ENCODE data around the gene CAMTA1. TPM values are rescaled to one million over a fixed set of nuclear protein-coding genes. Genes with fewer than 3 reads are reported as not detected.
A peak's percentile ranks its signal among the peaks of the same experiment; 100 is the strongest.

Gene CAMTA1
- polyA plus RNA-seq, 3 donors from 2014 or later = 52.7 to 89.0 (median 71.0) TPM

- no peak overlapping the region for H3K4me3 Mint-ChIP-seq
- H3K4me1 Mint-ChIP-seq = no peaks in the 10 kb centered on the region
- no peak for DNase-seq
- H3K36me3 Mint-ChIP-seq = no peaks in the 10 kb centered on the region
- H3K9me3 Mint-ChIP-seq = no peaks in the 10 kb centered on the region
- peaks cover 4 to 16% (median 10%) of the 10 kb centered on the region in 3 donors for H3K27me3 Mint-ChIP-seq (ENCODE audit: low read depth in 3 of 3)
- no peak overlapping the region for H3K27ac Mint-ChIP-seq
Observed at GRCh38 chr1:7617826-7618225, 832.6 kb downstream of the CAMTA1 start.

DNA sequence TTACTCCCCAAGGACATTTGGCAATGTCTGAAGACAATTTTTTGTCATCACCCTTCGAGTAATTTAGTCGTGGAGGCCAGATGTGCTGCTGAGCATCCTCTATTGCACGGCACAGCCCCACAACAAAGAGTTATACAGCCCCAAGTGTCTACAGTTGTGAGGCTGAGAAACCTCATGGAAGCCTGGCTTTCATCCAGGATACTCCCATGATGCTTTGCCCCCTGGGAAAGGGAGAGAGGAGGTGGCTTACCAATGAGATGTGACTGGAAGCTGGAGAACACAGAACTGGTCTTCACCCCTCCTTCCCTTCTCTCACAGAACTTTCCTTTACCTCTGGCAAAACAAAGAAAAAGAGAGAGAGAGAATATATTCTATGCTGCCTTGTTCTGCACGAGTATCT, 834.9 kb downstream of the CAMTA1 start:
- Mint-ChIP-seq H3K27me3 (ENCODE audit: low read depth in 3 of 3) (peaks cover 4 to 21% (median 6%) of the 10 kb centered on the region in 3 donors), H3K36me3 (no peaks in the 10 kb centered on the region), H3K9me3 (no peaks in the 10 kb centered on the region), H3K4me1 (no peaks in the 10 kb centered on the region), H3K4me3 (no peak overlapping the region), H3K27ac (no peak overlapping the region)
- no peak for DNase-seq

- H3K36me3 Mint-ChIP-seq = no peaks in the 10 kb centered on the region
Observed at GRCh38 chr1:7621334-7622219, 836.3 kb downstream of the CAMTA1 start.

DNA sequence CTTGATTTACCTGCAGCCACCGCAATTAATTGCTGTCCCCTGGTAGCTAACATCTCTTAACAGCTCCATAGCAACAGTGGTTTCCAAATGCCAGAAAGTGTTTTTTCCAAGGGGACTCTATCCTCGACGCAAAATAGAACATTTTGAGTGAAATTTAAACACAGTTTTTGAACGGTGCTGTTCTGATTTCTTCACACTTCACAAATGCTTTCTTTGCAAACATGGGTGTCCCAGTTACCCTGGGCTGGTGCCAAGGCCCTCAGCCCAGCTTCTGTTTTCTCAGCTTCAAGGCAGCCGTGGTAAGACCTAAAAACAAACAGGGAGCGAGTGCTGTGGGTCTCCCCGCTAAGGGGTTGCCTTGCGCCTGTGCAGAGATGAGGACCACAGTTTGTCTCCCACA, 838.6 kb downstream of the CAMTA1 start:
- no peaks in the 10 kb centered on the region for H3K9me3 Mint-ChIP-seq
- H3K4me3 Mint-ChIP-seq = no peak overlapping the region
- H3K27ac Mint-ChIP-seq = no peak overlapping the region
- peaks cover 3 to 22% (median 5%) of the 10 kb centered on the region in 3 donors for H3K27me3 Mint-ChIP-seq (ENCODE audit: low read depth in 3 of 3)
- no peaks in the 10 kb centered on the region for H3K4me1 Mint-ChIP-seq
- no peaks in the 10 kb centered on the region for H3K36me3 Mint-ChIP-seq
- no peak for DNase-seq

More at GRCh38 chr1:7621334-7622219, 836.3 kb downstream of the CAMTA1 start:
- Mint-ChIP-seq H3K27ac (no peak overlapping the region), H3K4me1 (no peaks in the 10 kb centered on the region), H3K27me3 (ENCODE audit: low read depth in 3 of 3) (peaks cover 4 to 20% (median 5%) of the 10 kb centered on the region in 3 donors), H3K4me3 (no peak overlapping the region), H3K9me3 (no peaks in the 10 kb centered on the region)
- DNase-seq = no peak

- Mint-ChIP-seq H3K4me1 (no peaks in the 10 kb centered on the region), H3K27me3 (ENCODE audit: low read depth in 3 of 3) (peaks cover 2 to 22% (median 3%) of the 10 kb centered on the region in 3 donors), H3K36me3 (no peaks in the 10 kb centered on the region), H3K27ac (no peak overlapping the region), H3K9me3 (no peaks in the 10 kb centered on the region), H3K4me3 (no peak overlapping the region)
- no peak for DNase-seq
Observed at GRCh38 chr1:7624791-7625355, 839.6 kb downstream of the CAMTA1 start.

DNA sequence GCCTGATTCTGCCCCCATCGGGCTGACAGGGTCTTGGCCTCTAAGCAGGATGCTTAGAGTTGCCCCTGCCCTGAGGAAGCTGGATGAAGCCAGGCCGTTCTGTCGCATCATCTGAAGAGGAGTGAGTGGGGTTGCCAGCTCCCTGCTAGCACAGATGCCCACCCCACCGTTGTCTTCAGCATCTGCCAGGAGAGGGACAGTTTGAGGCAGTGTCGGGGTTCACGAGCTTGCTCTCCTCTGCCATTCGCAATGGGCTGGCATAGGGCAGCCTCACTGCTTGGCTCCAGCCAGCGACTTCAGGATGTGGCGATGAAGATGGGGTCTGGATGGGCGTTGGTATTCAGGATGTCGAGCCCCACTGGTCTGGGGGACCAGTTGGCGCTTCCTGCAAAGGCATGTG, 840.1 kb downstream of the CAMTA1 start:
- Mint-ChIP-seq H3K36me3 (no peaks in the 10 kb centered on the region), H3K27ac (no peak overlapping the region), H3K27me3 (ENCODE audit: low read depth in 3 of 3) (peaks cover 0 to 22% (median 3%) of the 10 kb centered on the region in 3 donors), H3K4me1 (no peaks in the 10 kb centered on the region), H3K9me3 (no peaks in the 10 kb centered on the region), H3K4me3 (no peak overlapping the region)
- DNase-seq = no peak

GRCh38 chr1:7628273-7628672, 843.0 kb downstream of the CAMTA1 start:
- no peak for DNase-seq
- H3K27ac Mint-ChIP-seq = no peak overlapping the region
- no peaks in the 10 kb centered on the region for H3K4me1 Mint-ChIP-seq
- H3K36me3 Mint-ChIP-seq = no peaks in the 10 kb centered on the region
- peaks cover 0 to 8% (median 2%) of the 10 kb centered on the region in 3 donors for H3K27me3 Mint-ChIP-seq (ENCODE audit: low read depth in 3 of 3)
- no peaks in the 10 kb centered on the region for H3K9me3 Mint-ChIP-seq
- H3K4me3 Mint-ChIP-seq = no peak overlapping the region

- H3K9me3 Mint-ChIP-seq = no peaks in the 10 kb centered on the region
- no peaks in the 10 kb centered on the region for H3K36me3 Mint-ChIP-seq
- H3K4me1 Mint-ChIP-seq = no peaks in the 10 kb centered on the region
- no peak overlapping the region for H3K27ac Mint-ChIP-seq
- no peak overlapping the region for H3K4me3 Mint-ChIP-seq
- DNase-seq = no peak
- H3K27me3 Mint-ChIP-seq (ENCODE audit: low read depth in 3 of 3) = peaks cover 0 to 10% (median 2%) of the 10 kb centered on the region in 3 donors
Observed at GRCh38 chr1:7629011-7629410, 843.8 kb downstream of the CAMTA1 start.

DNA sequence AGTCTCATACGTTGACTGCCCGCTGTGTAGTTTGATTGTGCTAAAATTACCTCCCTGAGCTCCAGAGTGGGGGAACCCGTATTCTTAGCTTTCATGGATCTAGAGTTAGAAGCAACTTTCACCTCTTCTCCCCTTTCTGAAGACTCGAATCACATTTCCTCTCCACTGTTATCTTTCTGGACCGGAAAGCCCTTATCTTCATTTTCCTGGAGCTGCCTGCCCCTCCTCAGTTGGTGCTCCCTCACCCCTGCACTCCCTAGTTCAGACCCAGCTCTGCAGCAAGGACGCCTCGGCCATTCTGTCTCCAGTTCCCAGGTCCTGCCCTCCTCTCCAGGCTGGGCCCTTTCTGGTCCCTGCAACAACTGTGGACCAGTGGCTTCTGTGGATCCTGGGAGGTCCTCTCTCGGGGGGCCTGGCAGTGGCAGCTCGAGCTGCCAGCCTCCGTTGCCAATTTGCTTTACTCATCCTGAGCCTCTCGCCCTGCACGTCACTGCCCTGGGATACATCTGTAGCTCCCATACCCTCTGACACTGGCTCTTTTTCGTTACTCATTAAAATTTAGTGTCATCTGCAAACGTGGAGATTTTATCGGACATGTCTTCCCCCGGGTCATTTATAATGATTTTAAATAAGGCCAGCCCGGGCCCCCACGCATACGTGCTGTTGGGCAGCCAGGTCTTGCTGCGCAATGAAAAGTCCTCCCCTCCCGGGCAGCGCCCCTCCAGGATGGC, 844.4 kb downstream of the CAMTA1 start:
- no peak overlapping the region for H3K27ac Mint-ChIP-seq
- H3K36me3 Mint-ChIP-seq = no peaks in the 10 kb centered on the region
- H3K27me3 Mint-ChIP-seq (ENCODE audit: low read depth in 3 of 3) = peaks cover 1 to 14% (median 2%) of the 10 kb centered on the region in 3 donors
- no peak for DNase-seq
- peaks cover 0 to 1% of the 10 kb centered on the region in 2 donors for H3K4me1 Mint-ChIP-seq
- H3K9me3 Mint-ChIP-seq = no peaks in the 10 kb centered on the region
- H3K4me3 Mint-ChIP-seq = no peak overlapping the region

GRCh38 chr1:7630378-7630777, 845.1 kb downstream of the CAMTA1 start:
- H3K4me1 Mint-ChIP-seq = peaks cover 0 to 1% of the 10 kb centered on the region in 2 donors
- peaks cover 1 to 11% (median 3%) of the 10 kb centered on the region in 3 donors for H3K27me3 Mint-ChIP-seq (ENCODE audit: low read depth in 3 of 3)
- DNase-seq = no peak
- no peaks in the 10 kb centered on the region for H3K9me3 Mint-ChIP-seq
- no peak overlapping the region for H3K27ac Mint-ChIP-seq
- H3K4me3 Mint-ChIP-seq = no peak overlapping the region
- no peaks in the 10 kb centered on the region for H3K36me3 Mint-ChIP-seq

GRCh38 chr1:7632176-7632575, 846.9 kb downstream of the CAMTA1 start:
- peaks cover 1 to 7% (median 1%) of the 10 kb centered on the region in 3 donors for H3K27me3 Mint-ChIP-seq (ENCODE audit: low read depth in 3 of 3)
- H3K4me3 Mint-ChIP-seq = no peak overlapping the region
- H3K9me3 Mint-ChIP-seq = no peaks in the 10 kb centered on the region
- H3K4me1 Mint-ChIP-seq = peaks cover 0 to 1% of the 10 kb centered on the region in 2 donors
- no peak overlapping the region for H3K27ac Mint-ChIP-seq
- DNase-seq = no peak
- no peaks in the 10 kb centered on the region for H3K36me3 Mint-ChIP-seq

- Mint-ChIP-seq H3K4me3 (no peak overlapping the region), H3K36me3 (no peaks in the 10 kb centered on the region), H3K9me3 (no peaks in the 10 kb centered on the region), H3K27me3 (ENCODE audit: low read depth in 3 of 3) (peaks cover 1 to 7% (median 1%) of the 10 kb centered on the region in 3 donors), H3K27ac (no peak overlapping the region), H3K4me1 (peaks cover 0 to 1% of the 10 kb centered on the region in 2 donors)
- no peak for DNase-seq
Observed at GRCh38 chr1:7632681-7633080, 847.4 kb downstream of the CAMTA1 start.

DNA sequence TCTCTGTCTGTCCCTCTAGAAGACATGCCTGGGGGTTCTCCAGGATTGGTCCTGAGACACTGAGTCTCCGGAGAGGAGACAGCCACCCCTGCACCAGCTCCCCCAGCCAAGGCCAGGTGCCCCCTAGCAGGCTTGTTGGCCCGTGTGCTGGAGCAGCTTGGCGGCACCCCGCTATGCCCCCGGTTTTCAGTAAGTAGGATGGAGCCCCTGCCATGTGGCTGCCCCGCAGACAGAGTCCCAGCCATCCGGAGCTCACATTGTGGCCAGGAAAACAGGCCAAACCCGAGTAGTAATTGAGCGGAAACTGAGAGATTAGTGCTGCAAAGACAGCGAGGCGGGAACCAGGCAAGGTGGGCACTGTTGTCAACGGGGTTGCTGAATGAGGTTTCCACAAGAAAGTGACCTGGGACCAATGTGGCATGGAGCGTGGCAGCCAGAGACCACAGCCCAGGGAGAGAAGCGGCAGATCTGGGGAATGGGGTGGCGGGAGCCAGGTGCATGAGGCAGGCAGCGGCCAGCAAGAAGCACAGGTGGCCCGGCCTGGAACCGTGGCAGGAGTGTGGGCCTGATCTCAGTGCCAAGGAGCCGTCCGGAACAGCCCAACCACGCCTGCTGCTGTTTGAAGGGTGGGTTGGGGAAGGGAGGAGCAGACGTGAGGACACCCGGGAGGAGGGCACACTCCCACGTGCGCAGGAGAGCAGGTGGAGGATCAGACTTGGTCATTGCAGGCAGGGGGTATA, 848.4 kb downstream of the CAMTA1 start:
- no peaks in the 10 kb centered on the region for H3K36me3 Mint-ChIP-seq
- H3K27ac Mint-ChIP-seq = no peak overlapping the region
- H3K4me1 Mint-ChIP-seq = peaks cover 0 to 1% of the 10 kb centered on the region in 2 donors
- peak overlapping the region in 1 of 5 donors; percentile 30 for H3K4me3 Mint-ChIP-seq
- DNase-seq = no peak
- peaks cover 1 to 7% (median 1%) of the 10 kb centered on the region in 3 donors for H3K27me3 Mint-ChIP-seq (ENCODE audit: low read depth in 3 of 3)
- no peaks in the 10 kb centered on the region for H3K9me3 Mint-ChIP-seq

Data from immature natural killer cell (primary cell).